GM19238 (cell line): ENCODE data around the gene CCT6A.
"Not testable (repeated sequence)": the region's sequence is repeated elsewhere in the genome, so short reads cannot be mapped to it uniquely, and the experiment has no call there.

Experiments used
- DNase-seq: peaks from one replicate; pipeline ENCODE4 v3.0.0; 2011; ENCODE audit warnings: low spot score; ENCODE audit not compliant: insufficient read length

CCT6A gene

GRCh38 chr7:56098187-56099008 lies 46.8 kb downstream of the CCT6A start:
- not testable (repeated sequence) for DNase-seq

- no peak for DNase-seq
Measured at GRCh38 chr7:56099653-56100052, 48.1 kb downstream of the CCT6A start.

- DNase-seq = not testable (repeated sequence)
Measured at GRCh38 chr7:56104138-56104537, 52.6 kb downstream of the CCT6A start.

GRCh38 chr7:56105508-56105907 lies 53.9 kb downstream of the CCT6A start:
- DNase-seq = no peak

GRCh38 chr7:56106108-56107073 lies 54.8 kb downstream of the CCT6A start, which contains the start of gene CHCHD2:
TSS of gene CHCHD2 (minus strand) at chr7:56106476. CDS start at chr7:56106413, 63 bp downstream.
- DNase-seq = peak; percentile 96

- no peak for DNase-seq
Measured at GRCh38 chr7:56107954-56108258, 56.3 kb downstream of the CCT6A start.

GRCh38 chr7:56110611-56111010 lies 59.0 kb downstream of the CCT6A start:
- no peak for DNase-seq

GRCh38 chr7:56112244-56112643 lies 60.7 kb downstream of the CCT6A start:
- not testable (repeated sequence) for DNase-seq
